GM08714 (cell line): Measurements from ENCODE around the gene NRXN3.

ENCODE experiments used
- H3K4me3 ChIP-seq: fragments of 200-500 bp; sonication (Bioruptor generic); 2 replicates; pipeline ENCODE4 v1.5.1; 2014; ENCODE audit warnings: mild to moderate bottlenecking, low read length, inconsistent platforms
- ZNF274 ChIP-seq: IDR thresholded peaks from 2 replicates; pipeline ENCODE4 v1.6.1; 2012; ENCODE audit warnings: mild to moderate bottlenecking, low read depth, low read length

The NRXN3 gene

DNA sequence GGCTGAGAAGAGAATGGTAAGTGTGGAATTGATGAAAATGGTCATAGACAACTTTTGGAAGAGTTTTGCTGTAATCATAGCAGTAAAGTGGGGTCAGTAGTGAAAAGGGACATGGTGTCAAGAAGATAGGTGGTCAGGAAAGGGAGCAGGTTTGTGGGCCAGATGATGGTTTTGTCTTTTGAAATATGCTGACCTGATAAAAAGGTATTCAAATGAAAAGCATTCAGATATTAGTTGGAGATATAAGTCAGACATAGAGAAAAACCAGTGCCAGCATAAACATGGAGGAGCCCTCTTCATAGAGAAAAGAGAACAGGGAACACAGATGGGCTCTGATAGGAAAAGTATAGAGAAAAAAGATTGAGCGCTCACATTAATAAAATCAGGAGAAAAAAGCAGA, 518.3 kb downstream of the NRXN3 start:
- H3K4me3 ChIP-seq: no peak overlapping the region
- TF ChIP-seq ZNF274: no peak

DNA sequence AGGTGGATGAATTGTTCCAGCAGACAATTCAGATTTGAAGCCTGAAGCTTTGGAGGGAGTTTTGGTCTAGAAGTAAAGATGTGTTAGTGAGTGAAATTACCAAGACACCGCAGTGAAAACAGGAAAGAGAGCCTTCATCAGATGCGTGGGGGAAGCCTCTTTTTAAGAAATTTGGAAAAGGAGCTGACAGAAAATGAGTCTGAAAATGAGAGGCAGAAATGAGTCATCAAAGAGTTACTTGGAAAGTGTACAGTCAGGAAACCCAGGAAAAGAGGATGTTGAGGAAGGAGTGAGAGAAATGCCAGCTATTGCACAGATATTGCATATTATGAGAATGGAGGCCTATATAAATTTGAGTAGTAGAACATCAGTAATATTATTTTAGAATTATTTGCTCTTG, 520.7 kb downstream of the NRXN3 start:
- no peak for TF ChIP-seq ZNF274
- no peak overlapping the region for H3K4me3 ChIP-seq

DNA sequence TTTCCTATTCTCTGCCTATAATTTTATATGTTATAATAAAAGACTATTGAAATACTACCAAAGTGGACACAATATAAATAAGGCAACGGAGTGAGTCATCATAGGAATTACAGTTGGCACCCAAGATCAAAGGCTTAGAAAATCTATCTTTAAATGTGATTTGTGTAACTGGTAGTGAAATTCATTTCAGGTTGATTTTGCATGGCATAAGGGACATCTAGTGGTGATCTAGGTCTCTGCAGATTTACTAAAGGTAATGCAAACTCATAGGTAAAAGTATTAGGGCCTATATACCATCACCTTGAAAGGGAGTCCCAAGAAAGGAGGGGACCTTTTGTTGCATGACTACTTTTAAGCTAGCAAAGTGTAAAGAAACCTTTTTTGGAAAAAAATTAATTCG, 527.2 kb downstream of the NRXN3 start:
- H3K4me3 ChIP-seq: no peak overlapping the region
- no peak for TF ChIP-seq ZNF274

DNA sequence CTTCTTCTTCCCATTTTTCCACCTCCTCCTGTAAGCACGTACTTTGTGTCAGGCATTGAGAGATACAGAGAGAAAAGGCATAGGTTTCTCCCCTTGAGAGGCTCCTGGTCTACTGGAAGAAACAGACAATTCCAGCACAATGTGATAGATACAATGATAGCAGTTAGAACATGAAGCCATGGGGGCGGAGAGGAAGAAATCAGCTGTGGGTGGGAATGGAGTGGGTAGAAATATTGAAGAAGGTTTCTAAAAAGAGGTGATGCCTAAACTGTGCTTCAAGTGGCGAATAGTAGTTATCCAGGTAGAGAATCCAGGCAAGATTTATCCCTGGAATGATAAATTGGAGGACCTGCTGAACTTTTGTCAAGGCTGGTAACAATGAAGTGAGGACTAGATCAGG, 528.8 kb downstream of the NRXN3 start:
- no peak overlapping the region for H3K4me3 ChIP-seq
- no peak for TF ChIP-seq ZNF274

DNA sequence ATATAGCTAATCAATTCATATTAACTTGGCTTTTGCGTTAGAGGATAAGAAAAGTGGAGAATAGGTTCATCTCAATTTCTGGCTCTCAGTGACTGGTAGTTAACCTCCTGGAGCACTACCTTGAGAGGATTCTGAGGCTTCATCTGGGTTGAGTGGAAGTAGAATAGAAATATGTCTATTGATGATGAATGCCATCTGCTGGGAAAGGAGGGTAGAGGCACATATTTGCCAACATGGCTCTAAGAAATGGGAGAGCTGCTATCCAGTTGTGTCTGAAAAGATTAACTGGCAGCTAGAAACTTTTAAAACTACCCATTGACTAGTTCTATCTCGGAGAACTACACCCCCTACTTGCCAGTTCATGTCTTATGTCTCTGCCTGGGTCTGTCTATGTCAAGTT, 530.1 kb downstream of the NRXN3 start:
- no peak for TF ChIP-seq ZNF274
- no peak overlapping the region for H3K4me3 ChIP-seq

DNA sequence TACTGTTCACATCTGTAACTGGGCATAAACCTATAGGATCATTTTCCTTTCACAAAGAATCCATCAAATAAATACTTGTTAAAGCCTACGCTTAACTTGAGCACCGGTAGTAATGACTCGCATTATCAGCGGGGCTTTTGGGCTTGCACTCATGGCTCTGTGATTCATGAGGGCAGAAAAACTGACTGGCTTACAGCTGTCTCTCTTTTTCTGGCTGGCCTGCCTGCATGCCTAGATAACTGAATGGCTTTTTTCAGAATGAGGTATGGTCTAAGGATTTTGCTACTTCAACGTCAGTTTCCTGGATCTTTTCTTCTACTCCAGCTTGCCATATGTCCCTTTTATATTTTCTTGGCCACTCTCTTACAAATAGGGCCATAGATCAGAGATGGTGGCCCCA, 531.1 kb downstream of the NRXN3 start:
- H3K4me3 ChIP-seq: no peak overlapping the region
- no peak for TF ChIP-seq ZNF274

DNA sequence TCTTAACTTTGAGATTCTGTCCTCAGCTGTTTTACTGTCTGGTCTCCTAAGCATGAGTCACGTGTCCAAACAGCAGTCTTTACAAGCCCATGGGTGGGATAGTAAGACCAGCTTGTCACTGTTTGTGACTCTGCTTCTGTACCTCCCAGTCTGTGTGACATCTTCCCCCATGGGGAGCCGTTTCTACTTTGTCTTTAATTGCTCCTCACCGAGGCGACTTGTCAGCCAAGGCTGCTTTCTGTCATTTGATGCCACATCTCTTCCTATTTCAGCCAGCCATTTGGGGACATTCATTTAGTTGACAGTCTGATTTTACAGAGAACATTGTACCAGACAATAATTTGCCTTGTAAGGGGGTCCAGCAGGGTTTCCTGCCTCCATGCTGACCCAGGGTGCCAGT, 534.8 kb downstream of the NRXN3 start:
- no peak for TF ChIP-seq ZNF274
- H3K4me3 ChIP-seq: no peak overlapping the region

DNA sequence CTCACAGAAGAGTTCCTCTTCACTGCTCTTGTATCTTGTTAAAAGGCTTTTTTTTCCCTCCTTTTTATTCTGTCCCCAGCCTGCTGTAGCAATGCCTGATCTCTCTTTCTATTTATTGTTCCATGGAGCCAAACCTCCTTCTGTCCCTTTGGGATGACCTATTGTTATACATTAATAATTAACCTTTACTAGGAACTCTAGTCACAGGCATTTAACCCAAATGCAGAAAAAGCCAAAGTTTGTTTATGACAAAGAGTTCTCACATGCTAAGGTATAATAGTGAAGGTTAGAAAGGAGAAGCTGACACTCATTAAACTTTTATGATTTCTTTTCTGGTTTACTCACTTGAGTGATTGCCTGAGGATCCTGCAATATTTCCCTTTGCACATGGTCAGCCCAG, 535.8 kb downstream of the NRXN3 start:
- H3K4me3 ChIP-seq: no peak overlapping the region
- no peak for TF ChIP-seq ZNF274

DNA sequence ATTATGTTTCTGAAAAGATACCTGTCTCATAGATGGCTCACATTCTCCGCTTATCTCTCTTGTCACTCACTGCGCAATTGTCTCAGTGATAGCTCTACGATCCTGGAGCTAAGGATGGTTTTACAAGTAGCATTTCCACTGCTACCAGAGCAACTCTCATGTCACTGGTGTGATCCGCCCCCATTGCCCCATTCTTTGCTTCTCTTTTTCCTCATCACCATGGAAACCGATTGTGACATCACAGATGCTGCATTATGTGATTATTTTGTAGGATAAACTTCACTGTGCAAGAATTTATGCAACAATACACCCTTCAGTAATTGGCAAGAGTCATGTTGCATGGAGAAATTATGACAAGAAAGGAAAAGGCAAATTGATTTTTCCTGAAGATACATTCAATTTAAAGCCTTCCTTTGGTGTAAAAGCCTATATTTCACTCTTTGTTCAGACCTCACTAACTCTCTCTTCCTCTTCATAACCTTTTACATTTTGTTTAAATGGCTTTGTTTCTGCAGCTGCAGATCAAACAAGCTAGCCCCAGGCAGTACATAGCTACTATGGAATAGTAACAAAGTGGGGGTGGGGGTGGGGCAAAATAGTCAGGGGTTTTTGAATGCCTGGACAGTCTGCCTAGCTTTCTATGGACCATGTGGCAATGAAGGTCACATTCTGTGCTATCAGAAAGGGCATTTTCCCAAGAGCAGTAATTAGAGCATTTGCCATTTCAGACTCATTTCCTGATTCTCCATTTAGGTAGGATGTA, 539.8 kb downstream of the NRXN3 start:
- H3K4me3 ChIP-seq: no peak overlapping the region
- no peak for TF ChIP-seq ZNF274

DNA sequence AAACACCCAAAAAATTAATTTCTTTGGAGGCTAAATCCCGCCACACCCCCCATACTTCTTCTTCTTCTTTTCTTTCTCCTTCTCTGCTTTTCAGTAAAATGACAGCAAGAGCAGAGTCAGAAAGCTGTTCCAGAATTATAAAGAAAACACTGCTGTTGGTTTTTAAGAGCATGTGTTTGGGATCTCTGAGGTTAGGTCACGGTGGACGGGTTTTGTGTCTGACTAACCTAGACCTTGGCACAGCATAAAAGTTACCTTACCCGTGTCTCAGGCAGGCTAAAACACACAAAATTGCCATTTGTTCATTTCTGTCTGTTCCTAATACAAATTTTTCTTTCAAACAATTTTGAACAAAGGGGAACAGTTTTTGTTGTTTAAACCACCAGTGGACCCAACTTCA, 540.8 kb downstream of the NRXN3 start:
- no peak for TF ChIP-seq ZNF274
- H3K4me3 ChIP-seq: no peak overlapping the region

DNA sequence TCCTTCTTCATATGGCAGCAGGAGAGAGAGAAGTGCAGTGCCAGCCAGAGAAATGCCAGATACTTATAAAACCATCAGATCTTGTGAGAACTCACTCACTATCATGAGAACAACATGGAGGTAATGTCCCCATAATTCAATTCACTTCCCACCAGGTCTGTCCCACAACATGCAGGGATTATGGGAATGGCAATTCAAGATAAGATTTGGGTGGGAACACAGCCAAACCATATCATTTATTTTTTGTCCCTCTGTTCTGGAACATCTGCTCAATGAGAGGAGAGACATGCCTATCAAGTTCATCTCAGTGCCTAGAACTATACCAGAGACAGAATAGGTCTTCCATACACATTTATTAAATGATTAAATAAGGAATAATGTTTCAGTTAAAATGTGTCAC, 543.5 kb downstream of the NRXN3 start:
- no peak for TF ChIP-seq ZNF274
- no peak overlapping the region for H3K4me3 ChIP-seq

DNA sequence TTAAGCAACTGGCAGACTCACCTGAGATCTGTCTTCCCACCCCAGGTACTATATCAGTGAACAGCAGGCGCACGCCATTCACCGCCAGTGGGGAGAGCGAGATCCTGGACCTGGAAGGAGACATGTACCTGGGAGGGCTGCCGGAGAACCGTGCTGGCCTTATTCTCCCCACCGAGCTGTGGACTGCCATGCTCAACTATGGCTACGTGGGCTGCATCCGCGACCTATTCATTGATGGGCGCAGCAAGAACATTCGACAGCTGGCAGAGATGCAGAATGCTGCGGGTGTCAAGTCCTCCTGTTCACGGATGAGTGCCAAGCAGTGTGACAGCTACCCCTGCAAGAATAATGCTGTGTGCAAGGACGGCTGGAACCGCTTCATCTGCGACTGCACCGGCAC, 544.5 kb downstream of the NRXN3 start:
- no peak overlapping the region for H3K4me3 ChIP-seq
- TF ChIP-seq ZNF274: no peak

DNA sequence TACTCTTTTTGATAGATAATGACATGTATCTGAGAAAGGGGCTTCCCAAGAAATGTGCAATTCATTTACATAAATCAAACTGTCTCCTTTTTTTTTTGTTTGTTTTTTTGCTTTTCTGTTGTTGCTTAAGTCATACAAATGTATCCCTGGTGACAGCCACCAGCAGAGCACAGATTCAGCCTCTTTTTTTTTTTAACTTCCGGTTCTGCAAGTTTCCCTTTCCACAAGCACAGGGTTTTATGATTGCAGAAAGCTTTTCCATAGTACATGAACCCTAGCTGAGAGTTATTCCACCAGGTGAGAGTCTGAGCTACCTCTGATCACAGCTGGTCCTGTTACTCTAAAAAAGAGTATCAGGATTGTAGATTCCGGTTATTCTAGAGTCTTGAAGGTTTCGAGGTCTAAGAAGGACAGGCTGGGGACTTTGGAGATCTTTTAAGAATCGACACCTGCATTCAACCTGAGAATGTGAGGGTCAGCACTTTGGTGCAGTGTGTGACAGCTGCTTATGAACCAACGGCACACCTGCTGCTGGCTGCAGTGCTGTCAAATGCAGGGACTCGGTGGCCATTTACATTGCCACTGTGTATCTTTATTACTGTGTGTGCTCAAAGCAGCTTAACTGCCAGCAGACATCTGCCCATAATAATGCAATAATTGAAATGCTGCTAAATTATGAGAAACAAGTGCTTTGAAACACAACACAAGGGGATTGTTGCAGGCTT, 551.7 kb downstream of the NRXN3 start:
- H3K4me3 ChIP-seq: no peak overlapping the region
- TF ChIP-seq ZNF274: no peak

DNA sequence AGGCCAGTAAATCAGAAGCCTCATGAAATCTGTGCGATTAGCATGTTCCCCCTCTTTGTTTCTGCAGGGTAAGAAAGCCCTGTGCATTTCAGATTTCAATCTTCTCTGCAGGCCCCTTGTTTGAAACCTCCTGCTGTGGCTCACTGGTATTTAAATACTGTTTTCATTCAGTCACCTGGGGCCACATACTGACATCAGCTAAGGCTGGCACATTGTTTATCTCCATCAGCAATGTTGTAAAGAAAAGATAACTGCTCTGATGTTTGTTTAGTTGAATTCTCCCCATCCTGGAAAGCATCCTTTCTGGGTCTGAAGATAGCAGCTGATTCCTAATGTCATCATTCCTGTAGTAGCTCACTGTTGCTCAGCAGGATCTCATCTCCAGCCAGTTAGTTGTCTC, 554.9 kb downstream of the NRXN3 start:
- H3K4me3 ChIP-seq: no peak overlapping the region
- TF ChIP-seq ZNF274: no peak

DNA sequence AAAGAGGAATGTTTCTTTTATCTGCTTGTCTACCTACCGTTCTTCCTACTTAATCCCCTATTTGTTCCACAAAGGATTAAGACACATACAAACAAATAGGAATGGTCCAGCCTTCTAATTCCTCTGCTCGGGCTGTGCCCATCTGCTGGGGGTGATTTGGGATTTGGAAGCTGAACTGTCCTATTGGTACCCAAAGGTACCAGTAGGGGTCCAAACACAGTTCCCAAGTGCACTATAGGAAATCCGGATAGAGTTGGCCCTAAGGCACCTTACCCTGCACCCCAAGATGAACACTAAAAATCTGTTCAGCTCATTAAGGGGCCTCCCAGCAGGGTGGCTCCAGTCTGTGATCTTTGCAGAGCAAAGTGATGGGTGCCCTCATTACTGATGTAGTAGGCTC, 566.9 kb downstream of the NRXN3 start:
- H3K4me3 ChIP-seq: no peak overlapping the region
- TF ChIP-seq ZNF274: no peak
